Cardiac fibroblast (primary cell): ENCODE results near the gene KIF19.
A peak's percentile ranks its signal among the peaks of the same experiment; 100 is the strongest.

Experiments used
- DNase-seq, 2 donors: peaks; one replicate each; pipeline versions ENCODE4 v3.0.0 to v3.0.0-alpha.2; 2010; ENCODE audit warnings: low read depth in 2 of 2
- H3K4me3 ChIP-seq, 2 donors: replicated peaks in 1 of 2; 1 replicate in 1 of 2; 2 replicates in 1 of 2; pipeline ENCODE4 v1.5.1; 2011; ENCODE audit warnings: low read depth in 2 of 2, low read length in 2 of 2, mild to moderate bottlenecking in 2 of 2, moderate library complexity in 1 of 2
- CTCF ChIP-seq: IDR thresholded peaks from one replicate; pipeline ENCODE4 v1.5.1; 2011; ENCODE audit warnings: low read depth, mild to moderate bottlenecking, low read length, inconsistent platforms

Gene KIF19

GRCh38 chr17:74372426-74372825 lies 46.4 kb downstream of the KIF19 start:
- no peak overlapping the region for H3K4me3 ChIP-seq
- DNase-seq: no peak
- TF ChIP-seq CTCF: no peak

GRCh38 chr17:74373838-74374606 lies 48.0 kb downstream of the KIF19 start:
- H3K4me3 ChIP-seq: no peak overlapping the region
- no peak for TF ChIP-seq CTCF
- DNase-seq: no peak

- H3K4me3 ChIP-seq: no peak overlapping the region
- DNase-seq: no peak
- no peak for TF ChIP-seq CTCF
Observed at GRCh38 chr17:74374858-74375257, 48.8 kb downstream of the KIF19 start.

GRCh38 chr17:74379495-74380085 lies 53.6 kb downstream of the KIF19 start:
- peak; percentile 71 to 87 for DNase-seq
- peak; percentile 88 for TF ChIP-seq CTCF
- H3K4me3 ChIP-seq: no peak overlapping the region

- TF ChIP-seq CTCF: no peak
- no peak for DNase-seq
- H3K4me3 ChIP-seq: no peak overlapping the region
Observed at GRCh38 chr17:74380086-74380958, 54.3 kb downstream of the KIF19 start.

GRCh38 chr17:74380959-74381808 lies 55.2 kb downstream of the KIF19 start:
- DNase-seq: no peak
- no peak overlapping the region for H3K4me3 ChIP-seq
- TF ChIP-seq CTCF: no peak
